Measurements from ENCODE around the gene HIVEP3.
A peak's percentile ranks its signal among the peaks of the same experiment; 100 is the strongest.

HIVEP3 gene

GRCh38 chr1:41749991-41750745, 168.6 kb downstream of the HIVEP3 start:
- no peak for DNase-seq

GRCh38 chr1:41745022-41745421, 173.7 kb downstream of the HIVEP3 start:
- no peak for DNase-seq

GRCh38 chr1:41743366-41743765, 175.4 kb downstream of the HIVEP3 start:
- peak; percentile 72 for DNase-seq

- DNase-seq, result peak; percentile 88
Measured at GRCh38 chr1:41742219-41742618, 176.5 kb downstream of the HIVEP3 start.

- DNase-seq, result no peak
Measured at GRCh38 chr1:41741244-41741643, 177.5 kb downstream of the HIVEP3 start.

GRCh38 chr1:41740630-41741239, 178.0 kb downstream of the HIVEP3 start:
- DNase-seq, result no peak

- DNase-seq, result no peak
Measured at GRCh38 chr1:41740058-41740457, 178.7 kb downstream of the HIVEP3 start.

GRCh38 chr1:41739061-41739955, 179.4 kb downstream of the HIVEP3 start:
- DNase-seq, result peak; percentile 87

- DNase-seq, result peak; percentile 60
Measured at GRCh38 chr1:41738475-41738874, 180.2 kb downstream of the HIVEP3 start.

GRCh38 chr1:41738006-41738405, 180.7 kb downstream of the HIVEP3 start:
- no peak for DNase-seq

- peak; percentile 29 for DNase-seq
Measured at GRCh38 chr1:41735631-41736260, 183.0 kb downstream of the HIVEP3 start.

- no peak for DNase-seq
Measured at GRCh38 chr1:41735139-41735538, 183.6 kb downstream of the HIVEP3 start.

- DNase-seq, result no peak
Measured at GRCh38 chr1:41734201-41734970, 184.3 kb downstream of the HIVEP3 start.

- DNase-seq, result no peak
Measured at GRCh38 chr1:41733725-41734124, 185.0 kb downstream of the HIVEP3 start.

GRCh38 chr1:41733021-41733420, 185.7 kb downstream of the HIVEP3 start:
- DNase-seq, result peak; percentile 49

GRCh38 chr1:41731516-41732030, 187.1 kb downstream of the HIVEP3 start:
- DNase-seq, result no peak

GRCh38 chr1:41730806-41731205, 187.9 kb downstream of the HIVEP3 start:
- no peak for DNase-seq

- DNase-seq, result peak; percentile 23
Measured at GRCh38 chr1:41728403-41729202, 190.1 kb downstream of the HIVEP3 start.

- DNase-seq, result no peak
Measured at GRCh38 chr1:41727749-41728115, 191.0 kb downstream of the HIVEP3 start.

GRCh38 chr1:41726899-41727748, 191.6 kb downstream of the HIVEP3 start:
- DNase-seq, result no peak
